Frontal cortex (tissue), 4 donors: ENCODE data around the gene RPGRIP1L. TPM values are rescaled to one million over a fixed set of nuclear protein-coding genes. Genes with fewer than 3 reads are reported as not detected.
A peak's percentile ranks its signal among the peaks of the same experiment; 100 is the strongest.

Experiments used
- DNase-seq, 2 donors: peaks; one replicate each; pipeline ENCODE4 v3.0.0; 2012; ENCODE audit warnings: low spot score in 2 of 2
- FAIRE-seq: peaks from 2 replicates; lab custom pipeline; 2012; peaks lifted over from hg19 to GRCh38; lab: Jason Lieb, UNC
- total RNA-seq: library from RNA; depleted of rRNA; stranded (reverse); fragments of >200 nt; gene quantifications from one replicate; pipeline ENCODE4 v1.2.3, GENCODE V29; 2014
- donor health status: control.
- donor health status: control.
- donor health status: control.

Gene RPGRIP1L
- total RNA-seq: 24.1 TPM

GRCh38 chr16:53703590-53704444 is at the start of gene RPGRIP1L, which contains the start of gene FTO:
Gene RPGRIP1L (minus strand): TSS chr16:53703859. CDS start chr16:53700723, 3,136 bp downstream.
Gene FTO (plus strand): TSS chr16:53704156.
- FAIRE-seq: peak; percentile 92
- DNase-seq: peak; percentile 89 to 91

DNA sequence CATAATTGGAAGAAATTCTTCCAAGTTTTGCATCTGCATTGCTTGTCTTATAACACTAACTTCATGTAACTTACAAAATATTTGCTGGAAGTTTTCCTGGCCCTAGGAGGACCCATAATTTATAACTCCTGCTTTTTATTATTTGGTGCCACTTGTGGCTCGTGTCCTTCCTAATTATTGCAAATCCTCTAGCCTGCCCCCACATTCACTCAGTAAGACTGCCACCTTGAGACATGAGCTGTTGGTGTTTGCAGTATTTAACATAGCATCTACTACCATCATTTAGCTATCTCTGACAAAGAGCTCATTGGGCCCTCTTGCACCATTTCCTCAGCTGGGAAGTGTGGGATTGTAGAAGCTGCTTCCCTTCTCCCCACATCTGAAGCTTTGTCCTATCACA is 49.8 kb upstream of the RPGRIP1L start:
- FAIRE-seq (no peak), DNase-seq (no peak)

DNA sequence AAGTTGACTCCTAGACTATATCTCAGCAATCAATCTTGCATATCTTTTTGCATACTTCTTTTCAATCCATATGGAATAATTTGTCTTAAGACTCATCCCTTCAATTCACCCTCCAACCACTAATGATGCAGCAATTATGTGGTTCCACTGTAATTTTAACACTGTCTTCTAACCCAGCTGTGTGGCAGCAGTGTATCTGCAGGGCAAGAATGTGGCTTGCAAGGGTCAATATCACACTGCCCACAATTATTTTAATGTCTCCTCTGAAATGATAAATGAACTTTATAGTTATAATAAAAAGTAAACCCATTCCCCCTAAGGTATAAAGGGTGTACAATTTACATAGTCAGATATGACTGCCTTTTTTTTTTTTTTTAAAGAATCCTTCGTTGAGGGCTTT is 48.9 kb upstream of the RPGRIP1L start:
- DNase-seq: no peak
- no peak for FAIRE-seq

DNA sequence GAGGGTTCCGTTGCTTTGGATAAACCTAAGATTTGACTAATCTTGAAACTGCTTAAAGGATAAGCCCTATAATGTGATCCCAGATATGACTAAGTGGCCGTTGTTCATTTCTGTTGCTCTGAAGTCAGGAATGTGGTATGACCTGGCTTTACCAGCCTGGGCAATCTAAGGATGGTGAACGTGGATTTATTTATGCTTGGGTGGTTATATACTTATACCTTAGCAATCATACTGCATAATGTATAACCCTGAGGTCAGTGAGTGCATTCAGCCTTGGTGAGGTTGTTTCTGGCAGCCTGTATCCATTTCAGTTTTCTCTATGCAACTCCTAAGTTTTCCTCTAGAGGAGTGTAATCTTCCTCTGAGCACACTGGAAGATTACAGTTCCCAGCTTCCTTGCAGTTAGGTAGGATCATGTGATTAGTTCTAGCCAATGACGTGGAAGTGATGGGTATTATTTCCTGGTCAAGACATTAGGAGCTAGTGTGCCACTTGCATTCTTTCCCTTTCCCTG is 42.2 kb upstream of the RPGRIP1L start:
- DNase-seq: no peak
- FAIRE-seq: no peak

DNA sequence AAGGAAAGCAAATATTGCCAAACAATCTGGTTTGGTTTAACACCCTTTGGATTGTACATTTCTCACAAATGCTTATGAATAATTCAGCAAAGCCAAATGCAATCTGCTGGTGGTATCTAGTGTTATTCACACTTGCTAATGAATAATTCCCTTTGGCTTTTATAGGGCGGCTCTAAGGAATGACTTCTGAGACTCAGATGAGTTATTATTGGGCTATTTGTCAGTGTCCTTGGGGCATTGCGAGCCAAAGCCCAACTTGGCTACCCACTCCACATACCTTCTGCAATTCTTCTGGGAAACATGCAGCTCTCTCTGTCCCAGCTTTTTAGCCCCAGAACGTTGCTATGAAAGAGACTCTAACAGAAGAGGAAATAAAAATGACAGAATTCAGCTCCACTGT is 41.4 kb upstream of the RPGRIP1L start:
- DNase-seq: no peak
- no peak for FAIRE-seq

DNA sequence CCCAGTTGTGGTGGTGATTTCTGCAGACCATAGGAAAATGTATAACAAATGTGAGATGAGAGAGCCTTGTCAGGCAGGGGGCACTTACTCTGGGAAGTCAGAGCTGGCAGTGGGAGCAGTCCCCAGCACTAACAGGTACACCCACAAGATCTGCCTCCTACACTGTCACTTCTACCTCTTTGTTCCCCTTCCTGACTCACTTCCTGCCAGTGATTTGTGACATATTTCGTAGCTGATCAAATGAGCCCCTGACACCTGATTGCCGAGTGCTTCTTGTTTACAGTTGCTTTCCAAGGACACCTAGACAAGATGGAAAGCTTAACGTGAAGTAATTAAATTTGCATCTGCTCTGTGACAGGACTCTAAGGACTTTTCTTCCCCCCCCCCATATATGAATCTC is 40.8 kb upstream of the RPGRIP1L start:
- FAIRE-seq (no peak), DNase-seq (no peak)

DNA sequence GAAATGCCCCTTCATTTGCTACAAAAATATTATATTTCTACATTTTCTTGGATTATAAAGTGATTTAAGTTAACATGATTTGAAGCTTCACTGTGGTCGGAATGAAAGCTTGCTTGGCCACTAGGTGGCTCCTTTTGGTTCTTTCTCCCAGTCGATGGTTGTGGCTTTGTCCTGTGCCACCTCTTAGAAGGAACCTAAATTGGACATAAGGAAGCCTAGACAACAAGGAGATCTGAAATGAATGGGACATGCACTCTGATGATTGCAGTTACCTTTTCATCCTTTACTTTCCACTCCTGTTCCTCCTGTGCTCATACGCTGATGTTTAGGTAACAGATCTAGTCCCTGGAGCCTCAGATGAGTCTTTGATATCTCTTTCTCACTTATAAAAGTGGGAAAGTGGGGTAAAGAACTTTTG is 39.5 kb upstream of the RPGRIP1L start:
- FAIRE-seq: no peak
- no peak for DNase-seq

- no peak for DNase-seq
- FAIRE-seq: no peak
Measured at GRCh38 chr16:53741546-53741945, 37.9 kb upstream of the RPGRIP1L start.

GRCh38 chr16:53740933-53741531 is 37.4 kb upstream of the RPGRIP1L start:
- FAIRE-seq (no peak), DNase-seq (no peak)

GRCh38 chr16:53740476-53740875 is 36.8 kb upstream of the RPGRIP1L start:
- no peak for FAIRE-seq
- no peak for DNase-seq

DNA sequence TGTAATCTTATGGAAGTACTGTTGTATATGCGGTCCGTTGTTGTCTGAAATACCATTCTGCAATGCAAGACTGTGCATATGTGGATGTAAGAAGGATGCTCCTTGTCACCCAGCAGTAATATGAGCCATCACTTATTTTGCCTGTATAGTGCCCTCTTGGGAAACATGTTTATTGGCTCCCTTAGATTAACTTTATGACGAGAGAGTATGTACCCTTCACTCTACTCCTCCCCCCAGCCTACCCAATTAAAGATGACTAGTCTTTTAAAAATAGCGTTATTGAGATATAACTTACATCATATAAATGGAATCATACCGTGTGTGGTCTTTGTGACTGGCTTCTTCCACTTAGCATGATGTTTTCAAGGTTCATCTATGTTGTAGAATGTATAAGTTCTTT is 33.9 kb upstream of the RPGRIP1L start:
- DNase-seq (no peak), FAIRE-seq (no peak)

GRCh38 chr16:53736297-53736696 is 32.6 kb upstream of the RPGRIP1L start:
- no peak for DNase-seq
- FAIRE-seq: no peak

GRCh38 chr16:53734908-53735307 is 31.2 kb upstream of the RPGRIP1L start:
- DNase-seq (no peak), FAIRE-seq (no peak)

GRCh38 chr16:53732296-53732929 is 28.8 kb upstream of the RPGRIP1L start:
- DNase-seq: no peak
- FAIRE-seq: no peak

GRCh38 chr16:53730693-53731092 is 27.0 kb upstream of the RPGRIP1L start:
- no peak for FAIRE-seq

GRCh38 chr16:53726625-53727024 is 23.0 kb upstream of the RPGRIP1L start:
- FAIRE-seq: no peak

More at GRCh38 chr16:53730693-53731092, 27.0 kb upstream of the RPGRIP1L start:
- DNase-seq: no peak

DNA sequence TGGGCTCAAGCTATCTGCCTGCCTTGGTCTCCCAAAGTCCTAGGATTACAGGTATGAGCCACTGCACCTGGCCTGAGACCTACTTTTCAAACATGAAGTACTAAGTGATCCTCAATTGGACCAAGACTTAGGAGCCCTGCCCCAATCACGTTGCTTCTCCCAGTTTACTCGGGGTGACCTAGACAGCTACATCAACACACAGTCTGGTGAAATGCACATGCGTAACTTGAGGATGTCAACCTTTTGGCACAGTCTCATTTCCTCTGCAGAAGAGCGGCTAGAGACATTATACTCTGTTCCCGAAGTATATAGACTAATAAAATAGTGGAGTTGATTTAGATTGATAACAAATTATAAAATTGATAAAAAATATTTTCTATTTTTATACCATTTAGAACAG is 17.4 kb upstream of the RPGRIP1L start:
- FAIRE-seq (no peak), DNase-seq (no peak)

More at GRCh38 chr16:53726625-53727024, 23.0 kb upstream of the RPGRIP1L start:
- no peak for DNase-seq

GRCh38 chr16:53717577-53717976 is 13.9 kb upstream of the RPGRIP1L start:
- no peak for FAIRE-seq
- DNase-seq: no peak

GRCh38 chr16:53715023-53715384 is 11.3 kb upstream of the RPGRIP1L start:
- no peak for DNase-seq

DNA sequence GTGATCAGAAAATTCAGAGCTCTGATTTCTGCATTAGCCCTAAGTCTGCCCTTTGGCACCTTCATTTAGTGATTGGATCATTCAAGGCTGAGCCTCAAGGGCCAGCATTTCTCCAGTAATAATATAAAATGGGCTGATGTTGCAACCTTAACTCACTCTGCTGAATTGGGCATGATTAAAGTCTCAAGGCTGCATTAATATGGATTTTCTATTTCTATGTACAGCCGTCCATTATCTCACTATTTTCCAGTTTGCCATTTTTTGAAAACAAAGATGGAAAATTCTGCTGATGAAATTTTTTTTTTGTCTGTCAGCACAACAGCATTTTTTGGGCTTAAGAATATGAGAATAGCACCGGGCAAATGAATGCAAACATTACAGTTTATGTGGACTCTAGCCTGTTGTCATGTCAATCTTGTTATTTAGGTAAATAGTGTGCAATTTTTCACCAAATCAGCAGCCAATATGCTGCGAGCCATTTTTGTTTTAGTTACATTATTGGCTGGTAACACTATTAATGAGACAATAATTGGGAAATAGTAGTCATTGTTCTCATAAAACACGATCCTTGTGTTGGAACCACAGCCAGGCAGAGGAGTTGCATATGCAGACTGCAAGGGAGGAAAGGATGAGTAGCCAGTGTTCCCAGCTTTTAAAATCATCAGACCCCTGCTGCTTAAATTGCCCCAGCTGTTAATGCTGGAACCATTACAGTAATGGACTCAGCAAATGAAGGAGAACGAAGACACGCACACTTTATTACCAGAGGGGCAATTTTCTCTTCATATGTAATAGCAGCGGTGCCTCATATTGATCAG is 10.8 kb upstream of the RPGRIP1L start:
- FAIRE-seq (no peak), DNase-seq (no peak)

More at GRCh38 chr16:53715023-53715384, 11.3 kb upstream of the RPGRIP1L start:
- FAIRE-seq: no peak
